Kidney epithelial cell (primary cell): ENCODE measurements around the gene CAPG. TPM values are rescaled to one million over a fixed set of nuclear protein-coding genes. Genes with fewer than 3 reads are reported as not detected.

Source experiments
- DNase-seq: peaks from one replicate; pipeline ENCODE4 v3.0.0-alpha.2; 2010; ENCODE audit warnings: low read depth
- H3K27me3 ChIP-seq: 2 replicates; pipeline ENCODE4 v1.6.0; 2011; ENCODE audit warnings: low read length; ENCODE audit not compliant: control insufficient read depth, insufficient read depth
- H3K36me3 ChIP-seq: 2 replicates; pipeline ENCODE4 v1.5.1; 2011; ENCODE audit warnings: low read length; ENCODE audit not compliant: control insufficient read depth, insufficient read depth
- H3K4me3 ChIP-seq: 2 replicates; pipeline ENCODE4 v1.5.1; 2011; ENCODE audit warnings: low read depth, mild to moderate bottlenecking, control low read depth, low read length
- CTCF ChIP-seq: IDR thresholded peaks from 2 replicates; pipeline ENCODE4 v1.5.1; 2011; ENCODE audit warnings: mild to moderate bottlenecking, moderate library complexity, low read length, control low read depth, inconsistent platforms; ENCODE audit not compliant: insufficient read depth, poor library complexity, severe bottlenecking
- total RNA-seq: library from RNA; depleted of rRNA; stranded (reverse); fragments of >200 nt; gene quantifications from 2 replicates; pipeline ENCODE4 v1.2.3, GENCODE V29; 2015

CAPG gene
- total RNA-seq, 1 donor from 2014 or later, result 284 TPM

GRCh38 chr2:85401464-85401805, 8.7 kb downstream of the CAPG start:
- Histone ChIP-seq H3K27me3 (no peaks in the 10 kb centered on the region), H3K4me3 (no peak overlapping the region), H3K36me3 (no peaks in the 10 kb centered on the region)
- DNase-seq, result no peak
- no peak for TF ChIP-seq CTCF

GRCh38 chr2:85400541-85401463, 9.4 kb downstream of the CAPG start:
- DNase-seq, result no peak
- Histone ChIP-seq H3K4me3 (no peak overlapping the region), H3K36me3 (no peaks in the 10 kb centered on the region), H3K27me3 (no peaks in the 10 kb centered on the region)
- TF ChIP-seq CTCF, result no peak

GRCh38 chr2:85400023-85400422, 10.1 kb downstream of the CAPG start:
- DNase-seq, result no peak
- Histone ChIP-seq H3K4me3 (no peak overlapping the region), H3K36me3 (no peaks in the 10 kb centered on the region), H3K27me3 (no peaks in the 10 kb centered on the region)
- TF ChIP-seq CTCF, result no peak

- Histone ChIP-seq H3K27me3 (no peaks in the 10 kb centered on the region), H3K4me3 (no peak overlapping the region), H3K36me3 (no peaks in the 10 kb centered on the region)
- no peak for DNase-seq
- TF ChIP-seq CTCF, result no peak
Measured at GRCh38 chr2:85399183-85399455, 11.0 kb downstream of the CAPG start.

GRCh38 chr2:85398426-85399182, 11.6 kb downstream of the CAPG start:
- Histone ChIP-seq H3K27me3 (no peaks in the 10 kb centered on the region), H3K4me3 (no peak overlapping the region), H3K36me3 (no peaks in the 10 kb centered on the region)
- no peak for DNase-seq
- no peak for TF ChIP-seq CTCF
